OCI-LY3 (cell line): Measurements from ENCODE around the gene APOBEC3C.
"Not testable (repeated sequence)": the region's sequence is repeated elsewhere in the genome, so short reads cannot be mapped to it uniquely, and the experiment has no call there.

Source experiments
- EZH2phosphoT487 ChIP-seq: fragments of 200-600 bp; shearing (Covaris generic); IDR thresholded peaks from 2 replicates; pipeline ENCODE4 v1.6.1; 2018; ENCODE audit warnings: antibody characterized with exemption, mixed run types, low read depth
- TF ChIP-seq, protein P1 (sequence below): fragments of 200-600, 300-600 bp; sonication (generic); IDR thresholded peaks from 2 replicates; pipeline ENCODE4 v1.5.1; 2014; ENCODE audit warnings: antibody characterized with exemption, low read length, low read depth

DNA sequence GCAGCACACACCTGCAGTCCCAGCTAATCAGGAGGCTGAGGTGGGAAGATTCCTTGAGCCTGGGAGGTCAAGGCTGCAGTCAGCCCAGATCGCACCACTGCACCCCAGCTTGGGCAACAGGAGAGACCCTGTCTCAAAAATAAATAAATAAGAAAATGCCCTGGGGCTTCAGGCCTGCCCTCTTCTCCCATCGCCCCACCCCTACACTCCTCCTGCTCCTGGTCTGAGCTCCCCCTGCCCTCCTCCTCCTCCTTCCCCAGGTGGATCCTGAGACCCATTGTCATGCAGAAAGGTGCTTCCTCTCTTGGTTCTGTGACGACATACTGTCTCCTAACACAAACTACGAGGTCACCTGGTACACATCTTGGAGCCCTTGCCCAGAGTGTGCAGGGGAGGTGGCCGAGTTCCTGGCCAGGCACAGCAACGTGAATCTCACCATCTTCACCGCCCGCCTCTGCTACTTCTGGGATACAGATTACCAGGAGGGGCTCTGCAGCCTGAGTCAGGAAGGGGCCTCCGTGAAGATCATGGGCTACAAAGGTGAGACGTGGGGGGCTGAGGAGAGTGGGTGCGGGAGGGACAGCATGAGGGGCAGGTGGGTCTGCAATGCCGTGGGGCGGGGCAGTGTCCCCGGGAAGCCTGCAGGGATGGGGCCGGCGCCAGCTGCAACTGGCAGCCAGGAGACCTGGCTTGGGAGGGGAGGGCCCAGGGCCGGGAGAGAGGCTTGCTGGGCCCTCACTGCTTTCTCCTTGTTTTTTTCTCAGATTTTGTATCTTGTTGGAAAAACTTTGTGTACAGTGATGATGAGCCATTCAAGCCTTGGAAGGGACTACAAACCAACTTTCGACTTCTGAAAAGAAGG lies 17.6 kb downstream of the APOBEC3C start:
- TF ChIP-seq, protein P1, sequence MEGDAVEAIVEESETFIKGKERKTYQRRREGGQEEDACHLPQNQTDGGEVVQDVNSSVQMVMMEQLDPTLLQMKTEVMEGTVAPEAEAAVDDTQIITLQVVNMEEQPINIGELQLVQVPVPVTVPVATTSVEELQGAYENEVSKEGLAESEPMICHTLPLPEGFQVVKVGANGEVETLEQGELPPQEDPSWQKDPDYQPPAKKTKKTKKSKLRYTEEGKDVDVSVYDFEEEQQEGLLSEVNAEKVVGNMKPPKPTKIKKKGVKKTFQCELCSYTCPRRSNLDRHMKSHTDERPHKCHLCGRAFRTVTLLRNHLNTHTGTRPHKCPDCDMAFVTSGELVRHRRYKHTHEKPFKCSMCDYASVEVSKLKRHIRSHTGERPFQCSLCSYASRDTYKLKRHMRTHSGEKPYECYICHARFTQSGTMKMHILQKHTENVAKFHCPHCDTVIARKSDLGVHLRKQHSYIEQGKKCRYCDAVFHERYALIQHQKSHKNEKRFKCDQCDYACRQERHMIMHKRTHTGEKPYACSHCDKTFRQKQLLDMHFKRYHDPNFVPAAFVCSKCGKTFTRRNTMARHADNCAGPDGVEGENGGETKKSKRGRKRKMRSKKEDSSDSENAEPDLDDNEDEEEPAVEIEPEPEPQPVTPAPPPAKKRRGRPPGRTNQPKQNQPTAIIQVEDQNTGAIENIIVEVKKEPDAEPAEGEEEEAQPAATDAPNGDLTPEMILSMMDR: not testable (repeated sequence)
- TF ChIP-seq EZH2phosphoT487: not testable (repeated sequence)
